Measurements from ENCODE around the gene HS6ST1.

DNA sequence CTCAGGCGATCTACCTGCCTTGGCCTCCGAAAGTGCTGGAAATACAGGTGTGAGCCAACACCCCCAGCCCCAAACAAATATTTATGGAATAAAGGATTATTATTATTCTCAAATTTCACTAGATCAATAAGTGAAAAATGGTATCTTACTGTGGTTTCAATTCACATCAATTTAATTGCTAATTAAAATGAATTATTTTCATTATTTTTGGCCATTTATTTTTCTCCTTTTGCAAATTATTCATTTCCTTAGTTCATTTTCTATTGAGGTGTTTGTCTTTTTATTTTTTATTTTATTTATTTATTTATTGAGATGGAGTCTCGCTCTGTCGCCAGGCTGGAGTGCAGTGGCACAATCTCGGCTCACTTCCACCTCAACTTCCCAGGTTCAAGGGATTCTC is 11.9 kb upstream of the HS6ST1 start:
- TF ChIP-seq POLR2A (IDR thresholded peaks at IDR 0.05): no peak
- TF ChIP-seq, protein P1, sequence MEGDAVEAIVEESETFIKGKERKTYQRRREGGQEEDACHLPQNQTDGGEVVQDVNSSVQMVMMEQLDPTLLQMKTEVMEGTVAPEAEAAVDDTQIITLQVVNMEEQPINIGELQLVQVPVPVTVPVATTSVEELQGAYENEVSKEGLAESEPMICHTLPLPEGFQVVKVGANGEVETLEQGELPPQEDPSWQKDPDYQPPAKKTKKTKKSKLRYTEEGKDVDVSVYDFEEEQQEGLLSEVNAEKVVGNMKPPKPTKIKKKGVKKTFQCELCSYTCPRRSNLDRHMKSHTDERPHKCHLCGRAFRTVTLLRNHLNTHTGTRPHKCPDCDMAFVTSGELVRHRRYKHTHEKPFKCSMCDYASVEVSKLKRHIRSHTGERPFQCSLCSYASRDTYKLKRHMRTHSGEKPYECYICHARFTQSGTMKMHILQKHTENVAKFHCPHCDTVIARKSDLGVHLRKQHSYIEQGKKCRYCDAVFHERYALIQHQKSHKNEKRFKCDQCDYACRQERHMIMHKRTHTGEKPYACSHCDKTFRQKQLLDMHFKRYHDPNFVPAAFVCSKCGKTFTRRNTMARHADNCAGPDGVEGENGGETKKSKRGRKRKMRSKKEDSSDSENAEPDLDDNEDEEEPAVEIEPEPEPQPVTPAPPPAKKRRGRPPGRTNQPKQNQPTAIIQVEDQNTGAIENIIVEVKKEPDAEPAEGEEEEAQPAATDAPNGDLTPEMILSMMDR (IDR thresholded peaks at IDR 0.05): no peak
